ENCODE data around the gene AATK. TPM values are rescaled to one million over a fixed set of nuclear protein-coding genes. Genes with fewer than 3 reads are reported as not detected.

AATK gene
- polyA plus RNA-seq, 1 of the 3 experiments (the other 2 are of a cell fraction): 0.51 TPM

- CTCF ChIA-PET: interaction anchor here (1.0 to 1.9 kb wide), 3 partner anchors 18 to 81 kb away, joined by 5 to 9 read pairs (median 6); no protein-coding TSS in a partner anchor
- H3F3A ChIP-seq (replicated peaks; ENCODE audit: insufficient read depth): peaks cover 5% of the 10 kb centered on the region
Measured at GRCh38 chr17:81182596-81182995, 16.6 kb upstream of the AATK start.

More at GRCh38 chr17:81182596-81182995, 16.6 kb upstream of the AATK start:
- Histone ChIP-seq H3K9me2 (no peaks in the 10 kb centered on the region), H3K79me2 (ENCODE audit: insufficient read depth) (no peaks in the 10 kb centered on the region), H3K4me2 (no peak overlapping the region), H3K4me1 (ENCODE audit: control insufficient read depth in 1 of 2, insufficient read depth in 2 of 2, low read depth in 1 of 2, low read length in 1 of 2) (peaks cover 0 to 7% of the 10 kb centered on the region in 2 experiments; a peak in 1 of 4 replicates), H2AFZ (ENCODE audit: low read depth) (no peak overlapping the region), H3K9ac (no peak overlapping the region), H3K4me3 (ENCODE audit: low read depth in 2 of 2, low read length in 1 of 2) (no peak overlapping the region), H4K20me1 (ENCODE audit: insufficient read depth) (no peaks in the 10 kb centered on the region), H3K36me3 (replicated peaks in 1 of 2; ENCODE audit: control insufficient read depth in 1 of 2, insufficient read depth in 2 of 2, low read length in 1 of 2) (no peaks in the 10 kb centered on the region), H3K27ac (ENCODE audit: low read depth in 2 of 2, low read length in 1 of 2) (no peak overlapping the region), H3K9me3 (no peaks in the 10 kb centered on the region), H3K27me3 (ENCODE audit: insufficient read depth) (no peaks in the 10 kb centered on the region)
- POLR2A ChIA-PET: no interaction called here
- DNase-seq: no peak
- TF ChIP-seq SMC3 (IDR thresholded peaks at IDR 0.05; ENCODE audit: low read depth, low read length): no peak
- TF ChIP-seq RAD21 (IDR thresholded peaks at IDR 0.05; ENCODE audit: low read length): no peak
- TF ChIP-seq TCF12 (IDR thresholded peaks at IDR 0.05): no peak
- TF ChIP-seq GABPA (IDR thresholded peaks at IDR 0.05; ENCODE audit: low read depth): no peak
- no peak for TF ChIP-seq RCOR1 (IDR thresholded peaks at IDR 0.05; ENCODE audit: low read length)
- TF ChIP-seq YY1 (IDR thresholded peaks at IDR 0.05; ENCODE audit: low read depth): no peak
- TF ChIP-seq EZH2phosphoT487 (IDR thresholded peaks at IDR 0.05; ENCODE audit: borderline replicate concordance, low read depth): no peak
- TF ChIP-seq MAX (IDR thresholded peaks at IDR 0.05; ENCODE audit: low read depth): no peak
- no peak for TF ChIP-seq FOXJ3 (CRISPR knock-in tag; IDR thresholded peaks at IDR 0.05)
- no peak for TF ChIP-seq ZBTB33 (IDR thresholded peaks at IDR 0.05; ENCODE audit: borderline replicate concordance, low read depth)
- no peak for TF ChIP-seq REST (IDR thresholded peaks at IDR 0.05; ENCODE audit: low read depth, low read length)
- no peak for TF ChIP-seq POLR2AphosphoS5 (IDR thresholded peaks at IDR 0.05; ENCODE audit: low read depth, low read length)
- no peak for TF ChIP-seq MXI1 (IDR thresholded peaks at IDR 0.05; ENCODE audit: low read depth, low read length)
- TF ChIP-seq EP300 (IDR thresholded peaks at IDR 0.05; ENCODE audit: borderline replicate concordance in 1 of 2, low read depth in 1 of 2, low read length in 1 of 2): no peak
- TF ChIP-seq NFIC (IDR thresholded peaks at IDR 0.05; ENCODE audit: borderline replicate concordance): no peak
- TF ChIP-seq USF1 (IDR thresholded peaks at IDR 0.05; ENCODE audit: borderline replicate concordance, low read depth): no peak
- 20% methylated on average over 1 of the region's 5 CpGs for WGBS (ENCODE audit: low lambda C conversion rate)
